Upper lobe of left lung (tissue), 4 donors: ENCODE results near the gene ARNT2.

Experiments
- CTCF ChIP-seq, 6 experiments: fragments of 450-650 bp in 4 of 6; fragments of 200-600 bp in 2 of 6; sonication (generic) in 2 of 6; IDR thresholded peaks; one replicate each; pipeline ENCODE4 v1.5.1; 2016 to 2019; ENCODE audit warnings: antibody characterized with exemption in 6 of 6
- POLR2A ChIP-seq, 4 donors: fragments of 450-650 bp; IDR thresholded peaks; one replicate each; pipeline ENCODE4 v1.5.1; 2016 to 2017; ENCODE audit warnings: antibody characterized with exemption in 4 of 4, mild to moderate bottlenecking in 2 of 4

GRCh38 chr15:80441714-80442113 is 37.5 kb downstream of the ARNT2 start:
- TF ChIP-seq CTCF (IDR thresholded peaks at IDR 0.05) (no peak), POLR2A (IDR thresholded peaks at IDR 0.05) (no peak)
